ENCODE results near the gene SLC22A7. TPM values are rescaled to one million over a fixed set of nuclear protein-coding genes. Genes with fewer than 3 reads are reported as not detected.

The SLC22A7 gene
- total RNA-seq, 3 donors from 2014 or later (not counting 1 experiment from before 2014, with no cell fraction given): not detected

- no peaks in the 10 kb centered on the region for H3K9me3 Mint-ChIP-seq
- H3K36me3 ChIP-seq (ENCODE audit: control insufficient read depth, insufficient read depth, low read length): no peaks in the 10 kb centered on the region
- no peak overlapping the region for H3K4me3 ChIP-seq (ENCODE audit: low read length)
- TF ChIP-seq, protein P1, sequence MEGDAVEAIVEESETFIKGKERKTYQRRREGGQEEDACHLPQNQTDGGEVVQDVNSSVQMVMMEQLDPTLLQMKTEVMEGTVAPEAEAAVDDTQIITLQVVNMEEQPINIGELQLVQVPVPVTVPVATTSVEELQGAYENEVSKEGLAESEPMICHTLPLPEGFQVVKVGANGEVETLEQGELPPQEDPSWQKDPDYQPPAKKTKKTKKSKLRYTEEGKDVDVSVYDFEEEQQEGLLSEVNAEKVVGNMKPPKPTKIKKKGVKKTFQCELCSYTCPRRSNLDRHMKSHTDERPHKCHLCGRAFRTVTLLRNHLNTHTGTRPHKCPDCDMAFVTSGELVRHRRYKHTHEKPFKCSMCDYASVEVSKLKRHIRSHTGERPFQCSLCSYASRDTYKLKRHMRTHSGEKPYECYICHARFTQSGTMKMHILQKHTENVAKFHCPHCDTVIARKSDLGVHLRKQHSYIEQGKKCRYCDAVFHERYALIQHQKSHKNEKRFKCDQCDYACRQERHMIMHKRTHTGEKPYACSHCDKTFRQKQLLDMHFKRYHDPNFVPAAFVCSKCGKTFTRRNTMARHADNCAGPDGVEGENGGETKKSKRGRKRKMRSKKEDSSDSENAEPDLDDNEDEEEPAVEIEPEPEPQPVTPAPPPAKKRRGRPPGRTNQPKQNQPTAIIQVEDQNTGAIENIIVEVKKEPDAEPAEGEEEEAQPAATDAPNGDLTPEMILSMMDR (IDR thresholded peaks at IDR 0.05): no peak
- H3K4me1 Mint-ChIP-seq: no peaks in the 10 kb centered on the region
- no peaks in the 10 kb centered on the region for H3K27me3 Mint-ChIP-seq (ENCODE audit: low read depth in 2 of 2)
- no peak for ATAC-seq
- no peak overlapping the region for H3K27ac ChIP-seq (ENCODE audit: low read length)
- intact Hi-C loops (cut with micrococcal nuclease): no loop called here
- no CpG with 5 or more reads among the region's 1 CpG for WGBS (ENCODE audit: insufficient coverage)
- DNase-seq: no peak
- no peaks in the 10 kb centered on the region for H3K27me3 ChIP-seq (ENCODE audit: control insufficient read depth, insufficient read depth, low read length)
- no peaks in the 10 kb centered on the region for H3K9me3 ChIP-seq (ENCODE audit: control insufficient read depth, insufficient read depth, low read length)
- no peak overlapping the region for H3K4me3 Mint-ChIP-seq
- no peak overlapping the region for H3K27ac Mint-ChIP-seq
- no peaks in the 10 kb centered on the region for H3K4me1 ChIP-seq (ENCODE audit: control insufficient read depth, insufficient read depth, low read length)
- H3K36me3 Mint-ChIP-seq: no peaks in the 10 kb centered on the region
These were observed 27.8 kb downstream of the SLC22A7 start for GRCh38 chr6:43325876-43326275.

- no peak overlapping the region for H3K4me3 ChIP-seq (ENCODE audit: low read length)
- no peaks in the 10 kb centered on the region for H3K9me3 Mint-ChIP-seq
- ATAC-seq (no peak), DNase-seq (no peak)
- 67% methylated on average over 1 of the region's 1 CpG for WGBS (ENCODE audit: insufficient coverage)
- intact Hi-C loops (cut with micrococcal nuclease): no loop called here
- no peaks in the 10 kb centered on the region for H3K36me3 Mint-ChIP-seq
- H3K27me3 ChIP-seq (ENCODE audit: control insufficient read depth, insufficient read depth, low read length): no peaks in the 10 kb centered on the region
- H3K4me1 ChIP-seq (ENCODE audit: control insufficient read depth, insufficient read depth, low read length): no peaks in the 10 kb centered on the region
- no peak overlapping the region for H3K4me3 Mint-ChIP-seq
- no peaks in the 10 kb centered on the region for H3K9me3 ChIP-seq (ENCODE audit: control insufficient read depth, insufficient read depth, low read length)
- no peaks in the 10 kb centered on the region for H3K27me3 Mint-ChIP-seq (ENCODE audit: low read depth in 2 of 2)
- TF ChIP-seq, protein P1 (IDR thresholded peaks at IDR 0.05): no peak
- no peak overlapping the region for H3K27ac Mint-ChIP-seq
- H3K27ac ChIP-seq (ENCODE audit: low read length): no peak overlapping the region
- peaks cover 0 to 5% of the 10 kb centered on the region in 2 donors for H3K4me1 Mint-ChIP-seq
- H3K36me3 ChIP-seq (ENCODE audit: control insufficient read depth, insufficient read depth, low read length): no peaks in the 10 kb centered on the region
These were observed 30.5 kb downstream of the SLC22A7 start for GRCh38 chr6:43328528-43328927.

DNA sequence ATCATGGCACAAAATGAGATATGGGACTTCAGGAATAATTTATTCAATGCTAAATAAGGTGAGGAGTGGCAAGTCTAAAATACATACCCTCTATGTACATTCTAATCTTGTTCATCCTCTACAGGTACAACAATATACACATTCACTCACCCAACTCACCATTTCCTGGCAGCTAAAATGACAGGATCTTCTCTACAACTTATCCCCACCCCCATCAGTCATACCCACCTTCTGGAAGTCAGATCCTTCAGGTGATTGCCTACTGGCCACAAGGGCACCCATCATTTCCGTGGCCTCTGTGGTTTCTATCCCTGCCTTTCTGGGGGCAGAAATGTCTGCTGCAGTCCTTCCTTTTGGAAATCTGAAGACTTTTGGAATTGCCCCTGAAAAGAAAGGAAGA, 33.4 kb downstream of the SLC22A7 start:
- ATAC-seq (no peak), DNase-seq (peak in 1 of 2 donors; percentile 10)
- intact Hi-C loops (cut with micrococcal nuclease): no loop called here
- peaks cover 0 to 5% of the 10 kb centered on the region in 2 donors for H3K4me1 Mint-ChIP-seq
- H3K27me3 Mint-ChIP-seq (ENCODE audit: low read depth in 2 of 2): no peaks in the 10 kb centered on the region
- no peaks in the 10 kb centered on the region for H3K36me3 Mint-ChIP-seq
- no peak overlapping the region for H3K4me3 ChIP-seq (ENCODE audit: low read length)
- no peaks in the 10 kb centered on the region for H3K9me3 ChIP-seq (ENCODE audit: control insufficient read depth, insufficient read depth, low read length)
- H3K27me3 ChIP-seq (ENCODE audit: control insufficient read depth, insufficient read depth, low read length): no peaks in the 10 kb centered on the region
- peaks cover 4% of the 10 kb centered on the region for H3K36me3 ChIP-seq (ENCODE audit: control insufficient read depth, insufficient read depth, low read length)
- no peaks in the 10 kb centered on the region for H3K4me1 ChIP-seq (ENCODE audit: control insufficient read depth, insufficient read depth, low read length)
- no peak overlapping the region for H3K4me3 Mint-ChIP-seq
- H3K27ac Mint-ChIP-seq: no peak overlapping the region
- WGBS (ENCODE audit: insufficient coverage): 32% methylated on average over 1 of the region's 1 CpG
- no peak overlapping the region for H3K27ac ChIP-seq (ENCODE audit: low read length)
- TF ChIP-seq, protein P1 (IDR thresholded peaks at IDR 0.05): no peak
- no peaks in the 10 kb centered on the region for H3K9me3 Mint-ChIP-seq

GRCh38 chr6:43331891-43332290, 33.8 kb downstream of the SLC22A7 start:
- no peak overlapping the region for H3K4me3 ChIP-seq (ENCODE audit: low read length)
- ATAC-seq: no peak
- H3K27me3 Mint-ChIP-seq (ENCODE audit: low read depth in 2 of 2): no peaks in the 10 kb centered on the region
- 22% methylated on average over 3 of the region's 4 CpGs for WGBS (ENCODE audit: insufficient coverage)
- no peaks in the 10 kb centered on the region for H3K4me1 ChIP-seq (ENCODE audit: control insufficient read depth, insufficient read depth, low read length)
- no peaks in the 10 kb centered on the region for H3K36me3 Mint-ChIP-seq
- no peak overlapping the region for H3K27ac ChIP-seq (ENCODE audit: low read length)
- H3K27me3 ChIP-seq (ENCODE audit: control insufficient read depth, insufficient read depth, low read length): no peaks in the 10 kb centered on the region
- no peaks in the 10 kb centered on the region for H3K9me3 ChIP-seq (ENCODE audit: control insufficient read depth, insufficient read depth, low read length)
- H3K4me3 Mint-ChIP-seq: no peak overlapping the region
- DNase-seq: peak in 1 of 2 donors; percentile 11
- H3K27ac Mint-ChIP-seq: no peak overlapping the region
- H3K9me3 Mint-ChIP-seq: no peaks in the 10 kb centered on the region
- intact Hi-C loops (cut with micrococcal nuclease): no loop called here
- H3K36me3 ChIP-seq (ENCODE audit: control insufficient read depth, insufficient read depth, low read length): peaks cover 7% of the 10 kb centered on the region
- H3K4me1 Mint-ChIP-seq: peaks cover 0 to 5% of the 10 kb centered on the region in 2 donors
- TF ChIP-seq, protein P1 (IDR thresholded peaks at IDR 0.05): no peak

All from natural killer cell (primary cell).